HepG2 (cell line): ENCODE measurements around the gene SLC35A1. TPM values are rescaled to one million over a fixed set of nuclear protein-coding genes. Genes with fewer than 3 reads are reported as not detected.

Experiments used
- GABPA ChIP-seq, 2 experiments: IDR thresholded peaks; 2 replicates each; pipeline ENCODE4 v1.6.1; 2011 to 2016; ENCODE audit warnings: low read depth in 2 of 2, low read length in 1 of 2, missing biosample characterization in 1 of 2, missing genetic modification characterization in 1 of 2
- KAT2B ChIP-seq: fragments of 150-350 bp; IDR thresholded peaks from 2 replicates; pipeline ENCODE4 v1.6.1; 2014; ENCODE audit warnings: low read depth, low read length, borderline replicate concordance
- NFRKB ChIP-seq: fragments of 450-650 bp; IDR thresholded peaks from 2 replicates; pipeline ENCODE4 v1.6.1; 2017
- YY1 ChIP-seq: IDR thresholded peaks from 2 replicates; pipeline ENCODE4 v1.6.1; 2011; ENCODE audit warnings: low read length, low read depth, moderate library complexity, mild to moderate bottlenecking; ENCODE audit not compliant: insufficient read depth, insufficient replicate concordance
- ZNF780A ChIP-seq: sonication (generic); formaldehyde crosslinking; IDR thresholded peaks from 2 replicates; pipeline ENCODE4 v1.8.0; 2022; ENCODE audit warnings: mild to moderate bottlenecking, missing genetic modification reagents, moderate library complexity
- polyA plus RNA-seq, 8 experiments: library from polyadenylated mRNA; depleted of rRNA in 3 of 8; stranded (reverse) in 7 of 8; unstranded in 1 of 8; fragments of >200 nt; fragmentation: Illumina TruSeq in 4 of 8; extraction: Trizol in 4 of 8; gene quantifications; 2 replicates each; pipeline versions ENCODE4 v1.2.1 to v1.2.3, GENCODE V29; 2011 to 2016; ENCODE audit warnings: low read depth in 4 of 8, missing spikeins in 1 of 8, mixed read lengths in 1 of 8; ENCODE audit not compliant: insufficient read depth in 1 of 8
- total RNA-seq, 5 experiments: library from RNA; depleted of rRNA; stranded (reverse); fragments of >200 nt; fragmentation: Illumina TruSeq; extraction: Trizol; gene quantifications; 2 replicates each; pipeline ENCODE4 v1.2.3, GENCODE V29; 2016; ENCODE audit warnings: low read depth in 1 of 5
- TF ChIP-seq, protein P1 (sequence below): sonication (generic); formaldehyde crosslinking; IDR thresholded peaks from 2 replicates; pipeline ENCODE4 v1.4.0; 2020; ENCODE audit warnings: mild to moderate bottlenecking, missing genetic modification reagents, borderline replicate concordance
- TF ChIP-seq, protein P2 (sequence below): IDR thresholded peaks from 2 replicates; pipeline ENCODE4 v1.6.1; 2016; ENCODE audit warnings: low read depth
- TF ChIP-seq, protein P3 (sequence below): sonication (generic); formaldehyde crosslinking; IDR thresholded peaks from 2 replicates; pipeline ENCODE4 v1.4.0; 2020; ENCODE audit warnings: mild to moderate bottlenecking, missing genetic modification reagents
- TF ChIP-seq, protein P4 (sequence below), 2 experiments: sonication (generic) in 1 of 2; formaldehyde crosslinking in 1 of 2; IDR thresholded peaks; 2 replicates each; pipeline versions ENCODE4 v1.4.0 to v1.6.1; 2018 to 2020; ENCODE audit warnings: missing genetic modification reagents in 2 of 2, borderline replicate concordance in 1 of 2, low read depth in 1 of 2, mild to moderate bottlenecking in 1 of 2, missing biosample characterization in 1 of 2

Gene SLC35A1
- total and polyA plus RNA-seq, 2 of the 13 experiments (the other 11 are each of a cell fraction or from before 2014, with no cell fraction given), result 24.8 to 25.1 TPM

DNA sequence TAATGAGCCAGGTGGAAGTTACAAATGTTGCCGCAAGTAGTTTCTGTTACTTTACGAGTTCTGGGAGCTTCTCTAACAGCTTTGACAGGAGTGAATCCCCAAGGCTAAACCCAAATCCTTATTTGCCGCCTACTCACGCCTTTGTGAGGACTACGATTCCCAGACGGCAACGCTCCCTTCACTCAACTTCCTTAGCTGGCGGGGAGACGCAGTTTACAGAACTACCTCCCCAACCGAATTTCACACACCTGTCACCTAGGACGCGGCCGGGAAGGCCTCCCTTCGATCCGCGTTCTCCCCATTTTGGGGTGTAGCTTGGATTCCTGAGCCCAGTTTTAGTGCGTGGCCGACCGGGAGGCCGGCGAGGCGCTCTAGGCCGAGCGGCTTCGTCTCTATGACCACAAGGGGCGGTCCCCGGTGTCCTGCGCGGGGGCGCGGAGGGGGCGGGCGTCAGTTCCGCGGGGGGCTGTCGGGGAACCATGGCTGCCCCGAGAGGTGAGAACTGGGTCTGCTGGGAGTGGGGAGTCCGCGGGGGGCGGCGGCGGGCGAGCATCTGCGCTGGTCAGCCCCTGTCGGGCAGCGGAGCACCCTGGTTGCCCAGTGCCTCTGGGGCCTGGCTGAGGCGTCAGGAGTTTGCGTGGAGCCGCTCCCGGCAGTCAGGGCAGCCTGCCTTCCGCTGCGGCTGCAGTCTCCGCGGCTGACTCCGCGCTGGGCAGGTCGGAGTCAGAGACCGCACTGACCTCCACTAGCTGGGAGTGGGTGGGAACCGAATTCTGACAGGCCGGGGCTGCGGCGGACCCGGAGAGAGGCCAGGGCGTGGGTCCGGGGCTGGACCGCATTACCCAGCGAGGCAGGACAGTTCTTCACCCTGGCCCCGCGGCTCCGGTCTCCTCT is at the start of gene SLC35A1 (continued):
- TF ChIP-seq, protein P1, sequence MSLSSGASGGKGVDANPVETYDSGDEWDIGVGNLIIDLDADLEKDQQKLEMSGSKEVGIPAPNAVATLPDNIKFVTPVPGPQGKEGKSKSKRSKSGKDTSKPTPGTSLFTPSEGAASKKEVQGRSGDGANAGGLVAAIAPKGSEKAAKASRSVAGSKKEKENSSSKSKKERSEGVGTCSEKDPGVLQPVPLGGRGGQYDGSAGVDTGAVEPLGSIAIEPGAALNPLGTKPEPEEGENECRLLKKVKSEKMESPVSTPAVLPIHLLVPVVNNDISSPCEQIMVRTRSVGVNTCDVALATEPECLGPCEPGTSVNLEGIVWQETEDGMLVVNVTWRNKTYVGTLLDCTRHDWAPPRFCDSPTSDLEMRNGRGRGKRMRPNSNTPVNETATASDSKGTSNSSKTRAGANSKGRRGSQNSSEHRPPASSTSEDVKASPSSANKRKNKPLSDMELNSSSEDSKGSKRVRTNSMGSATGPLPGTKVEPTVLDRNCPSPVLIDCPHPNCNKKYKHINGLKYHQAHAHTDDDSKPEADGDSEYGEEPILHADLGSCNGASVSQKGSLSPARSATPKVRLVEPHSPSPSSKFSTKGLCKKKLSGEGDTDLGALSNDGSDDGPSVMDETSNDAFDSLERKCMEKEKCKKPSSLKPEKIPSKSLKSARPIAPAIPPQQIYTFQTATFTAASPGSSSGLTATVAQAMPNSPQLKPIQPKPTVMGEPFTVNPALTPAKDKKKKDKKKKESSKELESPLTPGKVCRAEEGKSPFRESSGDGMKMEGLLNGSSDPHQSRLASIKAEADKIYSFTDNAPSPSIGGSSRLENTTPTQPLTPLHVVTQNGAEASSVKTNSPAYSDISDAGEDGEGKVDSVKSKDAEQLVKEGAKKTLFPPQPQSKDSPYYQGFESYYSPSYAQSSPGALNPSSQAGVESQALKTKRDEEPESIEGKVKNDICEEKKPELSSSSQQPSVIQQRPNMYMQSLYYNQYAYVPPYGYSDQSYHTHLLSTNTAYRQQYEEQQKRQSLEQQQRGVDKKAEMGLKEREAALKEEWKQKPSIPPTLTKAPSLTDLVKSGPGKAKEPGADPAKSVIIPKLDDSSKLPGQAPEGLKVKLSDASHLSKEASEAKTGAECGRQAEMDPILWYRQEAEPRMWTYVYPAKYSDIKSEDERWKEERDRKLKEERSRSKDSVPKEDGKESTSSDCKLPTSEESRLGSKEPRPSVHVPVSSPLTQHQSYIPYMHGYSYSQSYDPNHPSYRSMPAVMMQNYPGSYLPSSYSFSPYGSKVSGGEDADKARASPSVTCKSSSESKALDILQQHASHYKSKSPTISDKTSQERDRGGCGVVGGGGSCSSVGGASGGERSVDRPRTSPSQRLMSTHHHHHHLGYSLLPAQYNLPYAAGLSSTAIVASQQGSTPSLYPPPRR (CRISPR knock-in tag), result no peak
- TF ChIP-seq, protein P2, sequence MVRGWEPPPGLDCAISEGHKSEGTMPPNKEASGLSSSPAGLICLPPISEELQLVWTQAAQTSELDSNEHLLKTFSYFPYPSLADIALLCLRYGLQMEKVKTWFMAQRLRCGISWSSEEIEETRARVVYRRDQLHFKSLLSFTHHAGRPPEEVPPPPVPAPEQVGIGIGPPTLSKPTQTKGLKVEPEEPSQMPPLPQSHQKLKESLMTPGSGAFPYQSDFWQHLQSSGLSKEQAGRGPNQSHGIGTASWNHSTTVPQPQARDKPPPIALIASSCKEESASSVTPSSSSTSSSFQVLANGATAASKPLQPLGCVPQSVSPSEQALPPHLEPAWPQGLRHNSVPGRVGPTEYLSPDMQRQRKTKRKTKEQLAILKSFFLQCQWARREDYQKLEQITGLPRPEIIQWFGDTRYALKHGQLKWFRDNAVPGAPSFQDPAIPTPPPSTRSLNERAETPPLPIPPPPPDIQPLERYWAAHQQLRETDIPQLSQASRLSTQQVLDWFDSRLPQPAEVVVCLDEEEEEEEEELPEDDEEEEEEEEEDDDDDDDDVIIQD (CRISPR knock-in tag), result no peak
- TF ChIP-seq NFRKB (no peak), GABPA (IDR thresholded peaks at IDR 0.05; ENCODE audit: low read depth, low read length) (peak; percentile 61), GABPA (CRISPR knock-in tag; IDR thresholded peaks at IDR 0.05; ENCODE audit: low read depth) (peak; percentile 89), YY1 (peak; percentile 86), KAT2B (no peak), ZNF780A (no peak)
- TF ChIP-seq, protein P3, sequence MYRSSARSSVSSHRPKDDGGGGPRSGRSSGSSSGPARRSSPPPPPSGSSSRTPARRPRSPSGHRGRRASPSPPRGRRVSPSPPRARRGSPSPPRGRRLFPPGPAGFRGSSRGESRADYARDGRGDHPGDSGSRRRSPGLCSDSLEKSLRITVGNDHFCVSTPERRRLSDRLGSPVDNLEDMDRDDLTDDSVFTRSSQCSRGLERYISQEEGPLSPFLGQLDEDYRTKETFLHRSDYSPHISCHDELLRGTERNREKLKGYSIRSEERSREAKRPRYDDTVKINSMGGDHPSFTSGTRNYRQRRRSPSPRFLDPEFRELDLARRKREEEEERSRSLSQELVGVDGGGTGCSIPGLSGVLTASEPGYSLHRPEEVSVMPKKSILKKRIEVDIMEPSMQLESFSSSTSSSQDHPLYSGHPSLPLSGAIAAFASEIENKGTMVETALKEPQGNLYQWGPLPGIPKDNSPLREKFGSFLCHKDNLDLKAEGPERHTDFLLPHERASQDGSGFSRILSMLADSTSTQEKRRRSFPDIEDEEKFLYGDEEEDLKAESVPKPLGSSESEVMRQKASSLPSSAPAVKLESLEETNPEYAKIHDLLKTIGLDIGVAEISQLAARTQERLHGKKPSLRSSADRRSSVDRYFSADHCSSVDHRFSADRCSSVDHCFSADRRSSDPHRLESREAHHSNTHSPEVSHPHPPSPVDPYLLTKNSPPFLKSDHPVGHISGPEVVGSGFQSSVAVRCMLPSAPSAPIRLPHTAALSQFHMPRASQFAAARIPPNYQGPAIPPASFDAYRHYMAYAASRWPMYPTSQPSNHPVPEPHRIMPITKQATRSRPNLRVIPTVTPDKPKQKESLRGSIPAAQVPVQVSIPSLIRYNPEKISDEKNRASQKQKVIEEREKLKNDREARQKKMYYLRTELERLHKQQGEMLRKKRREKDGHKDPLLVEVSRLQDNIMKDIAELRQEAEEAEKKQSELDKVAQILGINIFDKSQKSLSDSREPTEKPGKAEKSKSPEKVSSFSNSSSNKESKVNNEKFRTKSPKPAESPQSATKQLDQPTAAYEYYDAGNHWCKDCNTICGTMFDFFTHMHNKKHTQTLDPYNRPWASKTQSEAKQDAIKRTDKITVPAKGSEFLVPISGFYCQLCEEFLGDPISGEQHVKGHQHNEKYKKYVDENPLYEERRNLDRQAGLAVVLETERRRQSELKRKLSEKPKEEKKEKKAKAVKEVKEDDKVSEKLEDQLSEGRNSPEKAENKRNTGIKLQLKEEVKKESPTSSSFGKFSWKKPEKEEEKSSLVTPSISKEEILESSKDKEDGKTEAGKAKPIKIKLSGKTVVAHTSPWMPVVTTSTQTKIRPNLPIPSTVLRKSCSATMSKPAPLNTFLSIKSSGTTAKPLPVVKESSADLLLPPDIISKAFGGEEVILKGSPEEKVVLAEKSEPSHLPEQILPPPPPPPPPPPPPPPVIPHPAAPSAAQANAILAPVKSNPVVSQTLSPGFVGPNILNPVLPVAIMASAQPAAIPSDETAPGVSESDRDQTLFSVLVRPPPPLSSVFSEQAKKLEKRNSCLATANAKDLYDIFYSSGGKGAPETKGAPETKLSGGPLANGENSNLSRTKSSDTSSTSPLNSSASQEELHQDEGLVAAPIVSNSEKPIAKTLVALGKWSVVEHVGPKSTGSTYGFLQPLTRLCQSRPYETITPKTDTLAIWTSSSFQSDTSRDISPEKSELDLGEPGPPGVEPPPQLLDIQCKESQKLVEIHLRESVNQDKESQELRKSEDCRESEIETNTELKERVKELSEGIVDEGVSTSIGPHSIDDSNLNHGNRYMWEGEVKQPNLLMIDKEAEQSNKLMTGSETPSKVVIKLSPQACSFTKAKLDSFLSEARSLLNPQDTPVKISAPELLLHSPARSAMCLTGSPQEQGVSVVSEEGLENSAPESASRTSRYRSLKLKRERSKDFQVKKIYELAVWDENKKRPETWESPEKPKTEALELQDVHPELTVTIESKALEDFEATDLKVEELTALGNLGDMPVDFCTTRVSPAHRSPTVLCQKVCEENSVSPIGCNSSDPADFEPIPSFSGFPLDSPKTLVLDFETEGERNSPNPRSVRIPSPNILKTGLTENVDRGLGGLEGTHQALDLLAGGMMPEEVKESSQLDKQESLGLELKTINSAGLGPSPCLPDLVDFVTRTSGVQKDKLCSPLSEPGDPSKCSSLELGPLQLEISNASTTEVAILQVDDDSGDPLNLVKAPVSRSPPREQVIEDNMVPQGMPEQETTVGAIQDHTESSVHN, result no peak
- TF ChIP-seq, protein P4, sequence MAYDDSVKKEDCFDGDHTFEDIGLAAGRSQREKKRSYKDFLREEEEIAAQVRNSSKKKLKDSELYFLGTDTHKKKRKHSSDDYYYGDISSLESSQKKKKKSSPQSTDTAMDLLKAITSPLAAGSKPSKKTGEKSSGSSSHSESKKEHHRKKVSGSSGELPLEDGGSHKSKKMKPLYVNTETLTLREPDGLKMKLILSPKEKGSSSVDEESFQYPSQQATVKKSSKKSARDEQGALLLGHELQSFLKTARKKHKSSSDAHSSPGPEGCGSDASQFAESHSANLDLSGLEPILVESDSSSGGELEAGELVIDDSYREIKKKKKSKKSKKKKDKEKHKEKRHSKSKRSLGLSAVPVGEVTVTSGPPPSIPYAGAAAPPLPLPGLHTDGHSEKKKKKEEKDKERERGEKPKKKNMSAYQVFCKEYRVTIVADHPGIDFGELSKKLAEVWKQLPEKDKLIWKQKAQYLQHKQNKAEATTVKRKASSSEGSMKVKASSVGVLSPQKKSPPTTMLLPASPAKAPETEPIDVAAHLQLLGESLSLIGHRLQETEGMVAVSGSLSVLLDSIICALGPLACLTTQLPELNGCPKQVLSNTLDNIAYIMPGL (CRISPR knock-in tag; IDR thresholded peaks at IDR 0.05; ENCODE audit: borderline replicate concordance in 1 of 2, low read depth in 1 of 2), result peak; percentile 54 to 79; a peak in 3 of 4 replicates
